ENCODE measurements around the gene CCSER1.

The CCSER1 gene

DNA sequence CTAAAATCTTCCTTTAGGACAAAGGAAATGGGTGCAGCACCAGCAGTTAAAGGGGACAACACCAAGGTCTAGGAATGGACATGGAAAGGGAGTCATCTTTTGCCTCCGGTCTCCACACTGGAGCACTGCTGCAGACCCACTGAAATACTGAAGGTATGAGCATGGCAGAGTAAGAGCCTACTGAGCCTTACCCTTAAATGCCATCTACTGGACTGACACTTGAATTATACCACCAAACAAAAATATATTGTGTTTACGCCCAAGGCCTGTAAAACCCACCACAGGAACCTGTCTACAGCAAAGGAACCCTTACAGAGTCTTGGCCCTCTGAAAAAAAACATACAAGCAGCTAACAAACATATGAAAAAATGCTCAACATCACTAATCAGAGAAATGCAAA lies 443.4 kb downstream of the CCSER1 start:
- TF ChIP-seq, protein P1, sequence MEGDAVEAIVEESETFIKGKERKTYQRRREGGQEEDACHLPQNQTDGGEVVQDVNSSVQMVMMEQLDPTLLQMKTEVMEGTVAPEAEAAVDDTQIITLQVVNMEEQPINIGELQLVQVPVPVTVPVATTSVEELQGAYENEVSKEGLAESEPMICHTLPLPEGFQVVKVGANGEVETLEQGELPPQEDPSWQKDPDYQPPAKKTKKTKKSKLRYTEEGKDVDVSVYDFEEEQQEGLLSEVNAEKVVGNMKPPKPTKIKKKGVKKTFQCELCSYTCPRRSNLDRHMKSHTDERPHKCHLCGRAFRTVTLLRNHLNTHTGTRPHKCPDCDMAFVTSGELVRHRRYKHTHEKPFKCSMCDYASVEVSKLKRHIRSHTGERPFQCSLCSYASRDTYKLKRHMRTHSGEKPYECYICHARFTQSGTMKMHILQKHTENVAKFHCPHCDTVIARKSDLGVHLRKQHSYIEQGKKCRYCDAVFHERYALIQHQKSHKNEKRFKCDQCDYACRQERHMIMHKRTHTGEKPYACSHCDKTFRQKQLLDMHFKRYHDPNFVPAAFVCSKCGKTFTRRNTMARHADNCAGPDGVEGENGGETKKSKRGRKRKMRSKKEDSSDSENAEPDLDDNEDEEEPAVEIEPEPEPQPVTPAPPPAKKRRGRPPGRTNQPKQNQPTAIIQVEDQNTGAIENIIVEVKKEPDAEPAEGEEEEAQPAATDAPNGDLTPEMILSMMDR (IDR thresholded peaks at IDR 0.05; ENCODE audit: low read depth, low read length): no peak
- Histone ChIP-seq H3K9me3 (no peaks in the 10 kb centered on the region), H3K4me3 (ENCODE audit: low read depth, low read length) (no peak overlapping the region), H3K27me3 (no peaks in the 10 kb centered on the region), H3K4me1 (no peaks in the 10 kb centered on the region), H3K36me3 (no peaks in the 10 kb centered on the region)
- no peak for DNase-seq

DNA sequence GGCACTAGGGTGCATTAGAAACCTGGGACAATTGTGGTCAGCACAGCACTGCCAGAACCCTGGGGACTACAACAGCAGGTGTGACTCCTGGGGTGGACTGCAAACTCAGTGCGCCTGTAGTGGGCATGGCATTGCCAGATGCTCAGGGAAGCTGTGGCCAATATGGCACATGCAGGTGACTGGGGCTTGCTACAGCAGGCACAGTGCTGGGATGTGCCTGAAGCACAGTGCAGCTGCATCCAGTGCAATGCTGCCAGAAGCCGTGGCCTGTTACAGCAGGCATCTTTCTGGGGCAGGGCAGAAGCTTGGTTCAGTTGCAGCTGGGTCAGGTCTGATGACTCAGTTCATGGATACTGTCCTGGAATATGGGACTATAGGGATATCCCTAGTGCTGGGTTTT lies 445.8 kb downstream of the CCSER1 start:
- DNase-seq: peak; percentile 15
- H3K27me3 ChIP-seq: no peaks in the 10 kb centered on the region
- TF ChIP-seq, protein P1 (IDR thresholded peaks at IDR 0.05; ENCODE audit: low read depth, low read length): no peak
- no peaks in the 10 kb centered on the region for H3K36me3 ChIP-seq
- H3K4me1 ChIP-seq: no peaks in the 10 kb centered on the region
- H3K9me3 ChIP-seq: no peaks in the 10 kb centered on the region
- no peak overlapping the region for H3K4me3 ChIP-seq (ENCODE audit: low read depth, low read length)

GRCh38 chr4:90575371-90575770 lies 448.2 kb downstream of the CCSER1 start:
- no peaks in the 10 kb centered on the region for H3K27me3 ChIP-seq
- DNase-seq: no peak
- H3K9me3 ChIP-seq: no peaks in the 10 kb centered on the region
- no peaks in the 10 kb centered on the region for H3K36me3 ChIP-seq
- H3K4me1 ChIP-seq: no peaks in the 10 kb centered on the region; the same call in 1 of the 2 replicates
- TF ChIP-seq, protein P1 (IDR thresholded peaks at IDR 0.05; ENCODE audit: low read depth, low read length): no peak
- H3K4me3 ChIP-seq (ENCODE audit: low read depth, low read length): no peak overlapping the region

GRCh38 chr4:90580326-90580725 lies 453.1 kb downstream of the CCSER1 start:
- Histone ChIP-seq H3K36me3 (no peaks in the 10 kb centered on the region), H3K9me3 (no peaks in the 10 kb centered on the region)

GRCh38 chr4:90582087-90582486 lies 454.9 kb downstream of the CCSER1 start:
- H3K27me3 ChIP-seq: no peaks in the 10 kb centered on the region
- no peak overlapping the region for H3K4me3 ChIP-seq (ENCODE audit: low read depth, low read length)
- H3K9me3 ChIP-seq: no peaks in the 10 kb centered on the region
- TF ChIP-seq, protein P1 (IDR thresholded peaks at IDR 0.05; ENCODE audit: low read depth, low read length): no peak
- H3K4me1 ChIP-seq: no peaks in the 10 kb centered on the region; the same call in 1 of the 2 replicates
- peak; percentile 17 for DNase-seq
- H3K36me3 ChIP-seq: no peaks in the 10 kb centered on the region

More at GRCh38 chr4:90580326-90580725, 453.1 kb downstream of the CCSER1 start:
- DNase-seq: peak; percentile 37
- H3K27me3 ChIP-seq: no peaks in the 10 kb centered on the region
- TF ChIP-seq, protein P1 (IDR thresholded peaks at IDR 0.05; ENCODE audit: low read depth, low read length): no peak
- no peak overlapping the region for H3K4me3 ChIP-seq (ENCODE audit: low read depth, low read length)
- no peaks in the 10 kb centered on the region; the same call in 1 of the 2 replicates for H3K4me1 ChIP-seq

DNA sequence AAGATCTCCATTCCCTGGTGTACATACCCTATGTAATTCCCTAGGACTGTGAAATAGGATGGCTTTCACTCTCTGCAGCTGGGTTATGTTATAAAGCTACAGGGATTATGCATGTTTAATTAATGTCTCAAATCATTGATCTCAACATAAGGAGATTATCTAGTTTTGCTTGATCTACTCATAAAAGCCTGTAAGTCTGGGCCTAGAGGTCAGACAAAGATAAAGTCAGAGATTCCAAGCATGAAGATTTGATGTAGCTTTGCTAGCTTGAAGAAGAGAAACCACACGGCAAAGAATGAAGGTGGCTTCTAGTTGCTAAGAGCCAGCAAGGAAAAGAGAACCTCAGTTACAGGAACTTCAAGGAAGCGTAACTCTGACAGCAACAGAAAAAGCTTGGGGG lies 456.9 kb downstream of the CCSER1 start:
- TF ChIP-seq, protein P1 (IDR thresholded peaks at IDR 0.05; ENCODE audit: low read depth, low read length): no peak
- no peak overlapping the region for H3K4me3 ChIP-seq (ENCODE audit: low read depth, low read length)
- H3K36me3 ChIP-seq: no peaks in the 10 kb centered on the region
- H3K4me1 ChIP-seq: no peaks in the 10 kb centered on the region; the same call in 1 of the 2 replicates
- H3K9me3 ChIP-seq: no peaks in the 10 kb centered on the region
- no peaks in the 10 kb centered on the region for H3K27me3 ChIP-seq
- DNase-seq: no peak

Measured in BE2C (cell line).